ENCODE results near the gene MMP25.
A peak's percentile ranks its signal among the peaks of the same experiment; 100 is the strongest.

MMP25 gene

GRCh38 chr16:3058139-3059030 is 12.0 kb downstream of the MMP25 start:
- peak; percentile 57 for TF ChIP-seq CTCF (IDR thresholded peaks at IDR 0.05; ENCODE audit: borderline replicate concordance, insufficient read depth, low read depth, low read length)
- peak overlapping the region; percentile 96 for H3K4me3 ChIP-seq (ENCODE audit: low read depth, low read length)

- H3K4me3 ChIP-seq (ENCODE audit: low read depth, low read length): peak overlapping the region; percentile 96
- TF ChIP-seq CTCF (IDR thresholded peaks at IDR 0.05; ENCODE audit: borderline replicate concordance, insufficient read depth, low read depth, low read length): peak; percentile 93
These were observed 12.8 kb downstream of the MMP25 start for GRCh38 chr16:3059041-3059722.

- H3K4me3 ChIP-seq (ENCODE audit: low read depth, low read length): peak overlapping the region; percentile 96
- TF ChIP-seq CTCF (IDR thresholded peaks at IDR 0.05; ENCODE audit: borderline replicate concordance, insufficient read depth, low read depth, low read length): no peak
These were observed 13.4 kb downstream of the MMP25 start for GRCh38 chr16:3059723-3060242.

- H3K4me3 ChIP-seq (ENCODE audit: low read depth, low read length): no peak overlapping the region
- TF ChIP-seq CTCF (IDR thresholded peaks at IDR 0.05; ENCODE audit: borderline replicate concordance, insufficient read depth, low read depth, low read length): no peak
These were observed 14.2 kb downstream of the MMP25 start for GRCh38 chr16:3060339-3061127.

GRCh38 chr16:3062553-3062952 is 16.2 kb downstream of the MMP25 start:
- H3K4me3 ChIP-seq (ENCODE audit: low read depth, low read length): no peak overlapping the region
- no peak for TF ChIP-seq CTCF (IDR thresholded peaks at IDR 0.05; ENCODE audit: borderline replicate concordance, insufficient read depth, low read depth, low read length)

- no peak overlapping the region for H3K4me3 ChIP-seq (ENCODE audit: low read depth, low read length)
These were observed 17.4 kb downstream of the MMP25 start for GRCh38 chr16:3063625-3064386.

More at GRCh38 chr16:3063625-3064386, 17.4 kb downstream of the MMP25 start:
- TF ChIP-seq CTCF (IDR thresholded peaks at IDR 0.05; ENCODE audit: borderline replicate concordance, insufficient read depth, low read depth, low read length): no peak

Measured in GM12875 (cell line).